Transverse colon (tissue), 4 donors: Measurements from ENCODE around the gene EVPL.

ENCODE experiments used
- CTCF ChIP-seq, 5 experiments: fragments of 200-600 bp in 3 of 5; fragments of 450-650 bp in 2 of 5; sonication (generic) in 3 of 5; IDR thresholded peaks; 1 replicate in 2 of 5; 2 replicates in 3 of 5; pipeline ENCODE4 v1.5.1; 2016 to 2017; ENCODE audit warnings: antibody characterized with exemption in 5 of 5, inconsistent platforms in 3 of 5, mild to moderate bottlenecking in 2 of 5, moderate library complexity in 1 of 5
- POLR2A ChIP-seq: fragments of 450-650 bp; IDR thresholded peaks from one replicate; pipeline ENCODE4 v1.6.1; 2016; ENCODE audit warnings: antibody characterized with exemption, mild to moderate bottlenecking, moderate library complexity
- POLR2AphosphoS5 ChIP-seq, 3 donors: sonication (generic); formaldehyde crosslinking; IDR thresholded peaks; one replicate each; pipeline ENCODE4 v1.6.1; 2016; ENCODE audit warnings: antibody characterized with exemption in 3 of 3

DNA sequence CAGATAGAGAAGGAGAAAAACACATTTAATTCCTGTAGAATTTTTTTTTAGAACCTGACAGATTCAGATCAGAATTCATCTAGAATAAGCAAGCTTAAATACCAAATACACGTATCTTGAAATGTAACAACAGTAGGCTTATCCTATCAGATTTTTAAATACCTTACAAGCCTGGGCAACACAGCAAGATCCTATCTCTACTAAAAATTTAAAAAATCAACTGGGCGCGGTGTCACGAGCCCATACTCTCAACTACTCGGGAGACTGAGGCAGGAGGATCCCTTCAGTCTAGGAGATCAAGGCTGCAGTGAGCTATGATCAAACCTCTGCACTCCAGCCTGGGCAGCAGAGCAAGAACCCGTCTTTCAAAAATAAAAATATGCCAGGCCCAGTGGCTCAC, 61.6 kb downstream of the EVPL start:
- no peak for TF ChIP-seq CTCF (IDR thresholded peaks at IDR 0.05)
- TF ChIP-seq POLR2AphosphoS5 (IDR thresholded peaks at IDR 0.05), result no peak
- TF ChIP-seq POLR2A, result no peak
